OCI-LY1 (cell line): Measurements from ENCODE around the gene SNED1.

Experiments
- H2AFZ ChIP-seq: fragments of 200-600 bp; sonication (generic), shearing (Covaris generic); 2 replicates; pipeline ENCODE4 v1.6.0; 2014; ENCODE audit warnings: antibody characterized with exemption, mild to moderate bottlenecking, low read length
- H3F3A ChIP-seq: fragments of 200-600 bp; sonication (generic), shearing (Covaris generic); 2 replicates; pipeline ENCODE4 v1.6.0; 2014; ENCODE audit warnings: mild to moderate bottlenecking, antibody characterized with exemption, low read length, moderate library complexity; ENCODE audit not compliant: insufficient read depth
- H3K27ac ChIP-seq: fragments of 200-600 bp; sonication (generic); 2 replicates; pipeline ENCODE4 v1.5.1; 2014; ENCODE audit warnings: low read length, mixed run types, mild to moderate bottlenecking, low read depth; ENCODE audit not compliant: poor library complexity, severe bottlenecking
- H3K27me3 ChIP-seq: fragments of 200-600 bp; sonication (generic); 2 replicates; pipeline ENCODE4 v1.6.0; 2014; ENCODE audit warnings: antibody characterized with exemption, mild to moderate bottlenecking, low read length, moderate library complexity; ENCODE audit not compliant: insufficient read depth
- H3K36me3 ChIP-seq: fragments of 200-600 bp; sonication (generic); 2 replicates; pipeline ENCODE4 v1.6.1; 2014; ENCODE audit warnings: mild to moderate bottlenecking, antibody characterized with exemption, low read length, moderate library complexity, mixed read lengths; ENCODE audit not compliant: insufficient read depth
- H3K4me1 ChIP-seq: fragments of 200-600 bp; sonication (generic); 2 replicates; pipeline ENCODE4 v1.5.1; 2014; ENCODE audit warnings: mild to moderate bottlenecking, low read length, moderate library complexity; ENCODE audit not compliant: insufficient read depth, severe bottlenecking
- H3K4me2 ChIP-seq: fragments of 200-600 bp; sonication (generic), shearing (Covaris generic); 2 replicates; pipeline ENCODE4 v1.6.1; 2014; ENCODE audit warnings: low read length
- H3K4me3 ChIP-seq: fragments of 200-600 bp; sonication (generic); 2 replicates; pipeline ENCODE4 v1.5.1; 2014; ENCODE audit warnings: low read length, low read depth, mild to moderate bottlenecking, mixed read lengths; ENCODE audit not compliant: poor library complexity, severe bottlenecking
- H3K79me2 ChIP-seq: fragments of 200-600 bp; shearing (Covaris generic); 2 replicates; pipeline ENCODE4 v1.6.1; 2016; ENCODE audit warnings: mixed run types, low read length, mixed read lengths; ENCODE audit not compliant: insufficient read depth
- H3K9ac ChIP-seq: fragments of 200-600 bp; sonication (generic), shearing (Covaris generic); 2 replicates; pipeline ENCODE4 v1.6.1; 2014; ENCODE audit warnings: mild to moderate bottlenecking, low read length, mixed read lengths
- H3K9me2 ChIP-seq: fragments of 200-600 bp; sonication (generic), shearing (Covaris generic); 2 replicates; pipeline ENCODE4 v1.6.1; 2014; ENCODE audit warnings: low read depth, mild to moderate bottlenecking, low read length, mixed read lengths
- H3K9me3 ChIP-seq: fragments of 200-600 bp; shearing (Covaris generic); 2 replicates; pipeline ENCODE4 v1.6.1; 2014; ENCODE audit warnings: low read length, mixed read lengths
- H4K20me1 ChIP-seq: fragments of 200-600 bp; sonication (generic), shearing (Covaris generic); 2 replicates; pipeline ENCODE4 v1.6.0; 2016; ENCODE audit warnings: mild to moderate bottlenecking, low read length; ENCODE audit not compliant: insufficient read depth
- EZH2 ChIP-seq: fragments of 200-600 bp; sonication (generic), shearing (Covaris generic); IDR thresholded peaks from 2 replicates; pipeline ENCODE4 v1.8.0; 2017; ENCODE audit warnings: borderline replicate concordance, mixed run types, mild to moderate bottlenecking, antibody characterized with exemption, low read length, moderate library complexity, mixed read lengths
- TF ChIP-seq, protein P1 (sequence below): fragments of 200-600 bp; sonication (generic), shearing (Covaris generic); IDR thresholded peaks from 2 replicates; pipeline ENCODE4 v1.5.1; 2017; ENCODE audit warnings: mild to moderate bottlenecking, antibody characterized with exemption, low read length, moderate library complexity, mixed read lengths

The SNED1 gene

DNA sequence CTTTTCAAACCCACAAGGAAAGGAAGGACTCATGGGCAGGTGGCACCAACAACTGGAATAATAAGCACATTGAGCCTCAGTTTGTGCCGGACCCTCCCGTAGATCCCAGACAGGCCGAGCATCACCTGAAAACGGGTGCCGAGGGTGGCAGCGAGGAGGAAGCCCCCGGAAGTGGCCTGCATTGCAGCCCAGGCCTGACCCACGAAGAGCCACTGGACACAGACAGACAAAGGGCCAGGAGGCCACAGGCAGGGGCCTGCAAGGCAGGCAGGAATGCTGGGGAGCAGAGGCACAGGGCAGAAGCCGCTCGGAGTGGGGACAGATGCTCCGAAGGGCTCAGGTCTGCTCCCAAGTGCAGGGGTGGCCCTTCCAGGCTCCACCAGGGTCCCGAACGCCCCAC, 71.9 kb downstream of the SNED1 start:
- no peaks in the 10 kb centered on the region for H4K20me1 ChIP-seq
- H3F3A ChIP-seq: no peaks in the 10 kb centered on the region
- no peaks in the 10 kb centered on the region for H3K4me1 ChIP-seq
- no peaks in the 10 kb centered on the region for H3K36me3 ChIP-seq
- H3K9me3 ChIP-seq: no peaks in the 10 kb centered on the region
- no peak overlapping the region for H3K4me3 ChIP-seq
- H3K9me2 ChIP-seq: no peaks in the 10 kb centered on the region
- 0 out of 2 replicates have a peak, but pooled peaks cover 3% of the 10 kb centered on the region for H3K27me3 ChIP-seq
- no peak overlapping the region for H3K9ac ChIP-seq
- H3K4me2 ChIP-seq: no peak overlapping the region
- TF ChIP-seq EZH2: no peak
- TF ChIP-seq, protein P1, sequence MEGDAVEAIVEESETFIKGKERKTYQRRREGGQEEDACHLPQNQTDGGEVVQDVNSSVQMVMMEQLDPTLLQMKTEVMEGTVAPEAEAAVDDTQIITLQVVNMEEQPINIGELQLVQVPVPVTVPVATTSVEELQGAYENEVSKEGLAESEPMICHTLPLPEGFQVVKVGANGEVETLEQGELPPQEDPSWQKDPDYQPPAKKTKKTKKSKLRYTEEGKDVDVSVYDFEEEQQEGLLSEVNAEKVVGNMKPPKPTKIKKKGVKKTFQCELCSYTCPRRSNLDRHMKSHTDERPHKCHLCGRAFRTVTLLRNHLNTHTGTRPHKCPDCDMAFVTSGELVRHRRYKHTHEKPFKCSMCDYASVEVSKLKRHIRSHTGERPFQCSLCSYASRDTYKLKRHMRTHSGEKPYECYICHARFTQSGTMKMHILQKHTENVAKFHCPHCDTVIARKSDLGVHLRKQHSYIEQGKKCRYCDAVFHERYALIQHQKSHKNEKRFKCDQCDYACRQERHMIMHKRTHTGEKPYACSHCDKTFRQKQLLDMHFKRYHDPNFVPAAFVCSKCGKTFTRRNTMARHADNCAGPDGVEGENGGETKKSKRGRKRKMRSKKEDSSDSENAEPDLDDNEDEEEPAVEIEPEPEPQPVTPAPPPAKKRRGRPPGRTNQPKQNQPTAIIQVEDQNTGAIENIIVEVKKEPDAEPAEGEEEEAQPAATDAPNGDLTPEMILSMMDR: no peak
- H2AFZ ChIP-seq: no peak overlapping the region
- H3K79me2 ChIP-seq: no peaks in the 10 kb centered on the region
- H3K27ac ChIP-seq: no peak overlapping the region

DNA sequence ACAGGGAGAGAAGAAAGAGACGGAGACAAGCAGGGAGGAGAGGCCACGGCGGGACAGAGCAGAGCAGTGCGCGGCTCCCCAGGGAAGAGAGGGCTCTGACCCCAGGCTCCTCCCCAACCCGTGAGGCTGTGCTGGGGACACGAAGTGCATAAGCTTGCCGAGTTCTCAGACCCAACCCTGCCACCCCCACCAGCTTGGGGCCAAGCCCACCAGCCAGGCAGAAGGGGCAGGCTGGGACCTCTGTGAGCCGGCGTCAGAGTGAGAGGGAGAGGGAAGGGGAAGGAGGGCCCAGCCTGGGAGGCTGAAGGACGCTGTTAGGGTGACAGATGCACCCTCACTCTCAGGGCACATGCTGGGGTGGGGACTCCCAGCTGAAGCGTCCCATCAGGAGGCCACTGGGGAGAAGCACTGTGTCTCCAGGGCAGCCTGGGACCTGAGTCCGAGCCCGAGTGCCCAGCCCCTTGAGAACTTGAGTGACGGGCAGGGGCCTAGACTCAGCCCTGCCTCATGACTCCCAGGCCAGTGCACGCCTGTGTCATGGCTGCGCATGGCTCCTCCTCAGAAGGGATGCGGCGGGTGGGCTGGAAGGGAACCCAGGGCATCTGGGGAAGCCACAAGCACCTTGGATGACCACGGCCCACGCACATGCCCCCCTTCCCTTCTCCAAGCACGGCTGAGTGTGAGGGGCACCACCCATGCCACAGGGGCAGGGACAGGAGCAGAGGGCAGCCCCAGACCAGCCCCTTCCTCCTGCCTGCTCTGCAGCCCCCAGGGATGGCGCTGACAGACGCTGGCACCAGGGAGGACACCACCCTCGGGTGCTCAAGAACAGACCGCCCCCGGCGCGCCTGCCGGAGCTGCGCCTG, 72.6 kb downstream of the SNED1 start:
- H3K27ac ChIP-seq: no peak overlapping the region
- TF ChIP-seq, protein P1: no peak
- no peak for TF ChIP-seq EZH2
- no peaks in the 10 kb centered on the region for H3K36me3 ChIP-seq
- no peaks in the 10 kb centered on the region for H3K9me2 ChIP-seq
- H3F3A ChIP-seq: no peaks in the 10 kb centered on the region
- H2AFZ ChIP-seq: no peak overlapping the region
- no peak overlapping the region for H3K4me2 ChIP-seq
- no peaks in the 10 kb centered on the region for H3K4me1 ChIP-seq
- H3K4me3 ChIP-seq: no peak overlapping the region
- no peaks in the 10 kb centered on the region for H3K9me3 ChIP-seq
- no peaks in the 10 kb centered on the region for H4K20me1 ChIP-seq
- no peaks in the 10 kb centered on the region for H3K79me2 ChIP-seq
- no peak overlapping the region for H3K9ac ChIP-seq
- 0 out of 2 replicates have a peak, but pooled peaks cover 3% of the 10 kb centered on the region for H3K27me3 ChIP-seq

DNA sequence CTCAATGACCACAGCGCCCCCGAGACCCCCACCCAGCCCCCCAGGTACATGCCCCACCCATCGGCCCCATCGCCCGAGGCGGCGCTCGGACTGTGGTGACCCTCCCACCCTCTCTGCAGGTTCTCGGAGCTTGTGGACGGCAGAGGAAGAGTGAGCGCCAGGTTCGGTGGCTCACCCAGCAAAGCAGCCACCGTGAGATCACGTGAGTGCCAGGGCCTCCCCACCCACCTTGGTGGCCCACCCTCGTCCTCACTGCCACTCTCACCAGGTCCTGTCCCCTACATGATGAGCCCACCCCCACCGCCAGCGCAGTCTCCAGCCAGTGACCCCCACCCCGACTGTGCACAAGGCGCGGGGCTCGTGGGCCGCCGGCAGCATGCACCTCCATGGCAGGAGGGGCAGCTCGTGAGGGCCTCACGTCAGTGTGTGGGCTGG, 73.3 kb downstream of the SNED1 start:
- no peaks in the 10 kb centered on the region for H4K20me1 ChIP-seq

More for the DNA sequence above, 73.3 kb downstream of the SNED1 start:
- no peaks in the 10 kb centered on the region for H3K36me3 ChIP-seq
- H3K9ac ChIP-seq: no peak overlapping the region
- H3K27me3 ChIP-seq: 0 out of 2 replicates have a peak, but pooled peaks cover 3% of the 10 kb centered on the region
- no peak overlapping the region for H3K27ac ChIP-seq
- H3K9me2 ChIP-seq: no peaks in the 10 kb centered on the region
- H3K9me3 ChIP-seq: no peaks in the 10 kb centered on the region
- no peak overlapping the region for H3K4me3 ChIP-seq
- no peak for TF ChIP-seq EZH2
- TF ChIP-seq, protein P1: no peak
- no peaks in the 10 kb centered on the region for H3F3A ChIP-seq
- no peak overlapping the region for H3K4me2 ChIP-seq
- H3K79me2 ChIP-seq: no peaks in the 10 kb centered on the region
- H3K4me1 ChIP-seq: no peaks in the 10 kb centered on the region
- H2AFZ ChIP-seq: no peak overlapping the region
